Fibroblast of skin of abdomen (primary cell): ENCODE measurements around the gene DDOST.
A peak's percentile ranks its signal among the peaks of the same experiment; 100 is the strongest.

Source experiments
- DNase-seq: peaks from one replicate; pipeline ENCODE4 v3.0.0-alpha.2; 2013

DDOST gene

DNA sequence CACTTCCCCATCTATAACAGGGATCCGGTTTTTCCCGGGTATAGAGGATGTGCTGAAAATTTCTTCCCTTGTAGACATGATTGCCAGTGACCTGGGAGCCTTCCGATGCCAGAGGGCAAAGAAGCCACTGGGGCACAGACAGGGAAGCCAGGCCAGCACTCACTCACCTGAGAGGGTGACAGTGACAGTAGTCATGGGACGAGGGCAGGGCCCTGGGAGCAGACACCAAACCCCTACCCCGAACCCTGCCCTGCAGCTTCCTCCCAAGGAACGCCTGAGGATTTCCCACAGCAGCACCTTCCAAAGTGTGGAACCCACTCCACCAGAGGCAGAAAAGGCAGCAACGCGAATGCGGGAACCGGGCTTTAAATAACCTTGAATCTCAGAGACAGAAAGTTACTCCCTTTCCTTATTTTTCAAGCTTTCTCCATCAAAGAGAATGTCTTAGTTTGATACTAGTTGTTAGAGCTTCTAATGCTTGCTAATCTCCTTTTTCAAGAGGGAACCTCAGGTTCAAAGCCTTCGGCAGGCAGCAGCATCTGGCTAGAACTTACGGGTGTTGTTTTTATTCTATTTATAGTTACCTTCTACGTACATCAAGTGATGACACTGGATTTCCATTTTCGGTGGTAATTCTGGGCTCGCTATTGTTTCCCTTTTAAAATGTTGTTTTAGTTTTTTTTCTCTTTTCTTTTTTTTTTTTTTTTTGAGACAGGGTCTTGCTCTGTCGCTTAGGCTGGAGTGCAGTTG, 2.8 kb downstream of the DDOST start:
- DNase-seq = no peak

- DNase-seq = no peak
These were observed 4.1 kb downstream of the DDOST start for GRCh38 chr1:20657024-20657423.

- no peak for DNase-seq
These were observed 7.0 kb downstream of the DDOST start for GRCh38 chr1:20654104-20654690.

DNA sequence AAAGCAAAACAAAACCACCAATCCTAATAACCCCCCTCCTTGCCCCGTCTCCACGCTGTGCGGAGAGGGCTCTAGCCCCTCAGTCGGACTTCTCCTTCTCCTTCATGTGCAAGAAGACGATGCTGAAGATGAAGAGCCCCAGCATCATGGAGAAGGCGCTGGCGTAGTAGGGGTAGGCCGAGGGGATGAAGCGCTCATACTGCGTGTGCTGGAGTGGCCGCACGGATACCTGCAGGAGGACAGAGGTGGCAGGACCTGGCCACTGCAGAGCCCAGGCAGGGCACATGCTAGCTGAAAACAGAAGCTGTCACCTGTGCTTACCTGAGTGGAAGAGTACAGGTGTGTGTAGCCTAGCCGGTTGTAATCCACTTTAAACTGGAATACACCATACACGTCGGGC, 8.9 kb downstream of the DDOST start:
- no peak for DNase-seq

DNA sequence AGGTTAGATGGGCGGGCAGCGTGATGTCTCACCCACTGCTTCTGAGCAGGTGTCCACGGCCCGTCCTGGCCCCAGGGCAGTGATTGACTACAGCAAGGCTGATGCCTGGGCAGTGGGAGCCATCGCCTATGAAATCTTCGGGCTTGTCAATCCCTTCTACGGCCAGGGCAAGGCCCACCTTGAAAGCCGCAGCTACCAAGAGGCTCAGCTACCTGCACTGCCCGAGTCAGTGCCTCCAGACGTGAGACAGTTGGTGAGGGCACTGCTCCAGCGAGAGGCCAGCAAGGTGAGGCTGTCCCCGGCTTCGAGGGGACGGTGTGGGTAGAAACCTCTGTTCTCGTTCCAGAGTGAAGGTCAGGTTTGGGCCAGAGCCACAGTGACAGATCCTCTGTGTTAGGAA, 12.2 kb downstream of the DDOST start:
- no peak for DNase-seq

GRCh38 chr1:20648438-20648837, 12.7 kb downstream of the DDOST start:
- no peak for DNase-seq

GRCh38 chr1:20645414-20645813, 15.8 kb downstream of the DDOST start:
- DNase-seq = no peak

GRCh38 chr1:20644416-20644815, 16.8 kb downstream of the DDOST start:
- DNase-seq = no peak

DNA sequence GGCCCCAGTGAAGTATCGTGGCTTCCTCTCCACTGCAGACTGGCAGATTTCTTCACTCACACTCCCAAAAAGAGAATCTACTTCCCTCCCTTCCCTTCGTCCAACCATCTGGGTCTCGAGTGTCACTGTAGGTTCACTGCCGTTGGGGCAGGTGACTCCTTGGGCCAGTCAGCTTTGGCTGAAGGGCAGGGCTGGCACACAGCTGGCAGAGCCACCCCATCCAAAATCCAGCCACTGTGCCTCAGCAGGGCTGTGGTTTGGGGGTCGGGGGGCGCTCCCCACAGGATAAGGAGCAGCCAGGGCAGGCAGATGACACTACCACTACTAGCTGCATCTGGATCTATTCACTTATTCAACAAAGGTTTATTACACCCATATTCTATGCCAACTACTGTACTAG, 18.1 kb downstream of the DDOST start:
- no peak for DNase-seq

DNA sequence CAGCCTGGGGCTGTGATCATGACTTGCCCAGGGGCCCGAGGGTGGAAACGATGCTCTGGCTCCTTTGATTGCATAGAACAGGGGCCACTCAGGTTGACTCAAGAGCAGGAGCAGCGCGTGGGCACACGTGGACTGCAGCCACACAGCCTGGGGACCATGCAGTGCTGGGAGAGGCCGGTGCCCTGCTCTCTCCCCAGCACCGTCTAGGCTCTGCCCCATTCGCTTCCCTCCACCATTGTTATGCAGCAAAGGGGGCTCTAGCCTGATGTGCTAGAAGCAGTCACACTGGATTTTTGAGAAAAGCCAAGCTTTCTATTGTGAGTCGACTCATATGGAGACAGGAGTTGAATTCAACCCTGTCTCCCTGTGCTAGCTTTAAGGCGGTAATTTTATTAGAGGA, 19.2 kb downstream of the DDOST start:
- DNase-seq = no peak

- peak; percentile 38 for DNase-seq
These were observed 21.0 kb downstream of the DDOST start for GRCh38 chr1:20640183-20640597.

DNA sequence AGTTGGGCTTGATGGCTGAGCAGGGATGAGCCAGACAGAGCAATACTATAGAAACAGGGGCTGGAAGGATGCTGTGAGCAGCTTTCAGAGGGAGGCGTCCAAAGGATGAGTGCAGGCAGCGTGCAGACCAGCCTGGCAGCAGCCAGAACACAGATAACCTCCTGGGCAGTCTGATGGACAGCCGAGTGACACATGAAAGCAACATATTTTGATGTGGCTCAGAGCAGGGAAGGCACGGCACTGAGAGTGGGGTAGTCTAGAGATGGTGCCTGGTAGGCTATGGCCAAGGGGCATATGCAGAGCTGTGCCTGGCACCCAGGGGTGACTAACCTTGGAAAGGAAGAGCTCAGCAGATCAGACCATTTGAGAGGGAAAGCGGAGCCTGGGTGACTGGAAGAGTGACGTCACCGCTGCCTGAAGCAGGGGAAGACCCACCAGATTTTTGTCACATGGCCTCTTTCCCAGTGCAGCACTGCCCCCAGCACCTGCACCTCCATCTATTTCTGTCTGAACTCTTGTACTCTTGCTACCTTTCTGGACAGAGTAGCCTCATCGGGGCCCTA, 24.3 kb downstream of the DDOST start:
- no peak for DNase-seq

DNA sequence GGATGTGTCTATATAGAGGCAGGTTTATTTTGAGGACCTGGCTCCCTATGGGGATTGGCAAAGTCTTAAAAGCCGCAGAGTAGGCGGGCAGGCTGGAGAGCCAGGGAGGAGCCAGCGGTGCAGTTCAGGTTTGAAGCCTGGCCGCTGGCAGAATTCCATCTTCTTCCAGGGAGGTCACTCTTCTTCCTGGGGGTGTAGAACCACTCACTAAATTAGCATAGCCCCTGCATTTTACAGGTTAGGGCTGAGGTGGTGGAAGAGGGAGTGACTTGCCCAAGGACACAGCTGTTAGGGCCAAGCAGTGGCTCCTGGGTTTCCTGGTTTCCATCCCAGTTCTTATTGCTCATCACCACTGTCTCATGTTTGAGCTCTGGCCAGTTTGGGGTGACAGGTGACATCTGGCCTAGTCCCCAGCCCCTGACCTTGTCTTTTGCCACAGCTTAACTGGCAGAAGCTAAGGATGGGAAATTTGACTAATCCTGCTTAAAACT, 26.5 kb downstream of the DDOST start:
- DNase-seq = peak; percentile 24

DNA sequence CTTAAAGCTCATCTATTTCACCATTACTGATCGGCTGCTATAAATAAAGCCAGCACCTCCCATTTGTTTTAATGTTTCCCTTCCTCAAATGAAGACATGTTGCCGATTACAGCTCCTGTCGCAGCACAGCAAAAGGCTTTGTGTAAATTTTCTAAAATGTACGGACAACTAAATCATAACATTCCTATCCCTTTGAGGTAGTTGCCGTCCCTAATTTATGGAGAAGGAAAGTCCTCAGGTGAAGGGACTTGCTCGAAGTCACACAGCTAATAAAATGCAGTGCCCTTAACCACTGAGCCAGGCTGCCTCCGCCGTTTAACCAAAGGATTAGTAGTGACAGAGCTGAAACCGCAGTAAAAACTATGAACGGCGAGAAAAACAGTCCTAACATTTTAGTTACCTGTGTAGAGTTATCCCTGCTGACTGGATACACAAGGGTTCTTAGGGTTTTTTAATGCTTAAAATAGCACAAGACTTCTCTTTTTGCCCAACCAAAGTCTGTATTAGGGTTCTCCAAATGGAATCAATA, 27.0 kb downstream of the DDOST start:
- no peak for DNase-seq

DNA sequence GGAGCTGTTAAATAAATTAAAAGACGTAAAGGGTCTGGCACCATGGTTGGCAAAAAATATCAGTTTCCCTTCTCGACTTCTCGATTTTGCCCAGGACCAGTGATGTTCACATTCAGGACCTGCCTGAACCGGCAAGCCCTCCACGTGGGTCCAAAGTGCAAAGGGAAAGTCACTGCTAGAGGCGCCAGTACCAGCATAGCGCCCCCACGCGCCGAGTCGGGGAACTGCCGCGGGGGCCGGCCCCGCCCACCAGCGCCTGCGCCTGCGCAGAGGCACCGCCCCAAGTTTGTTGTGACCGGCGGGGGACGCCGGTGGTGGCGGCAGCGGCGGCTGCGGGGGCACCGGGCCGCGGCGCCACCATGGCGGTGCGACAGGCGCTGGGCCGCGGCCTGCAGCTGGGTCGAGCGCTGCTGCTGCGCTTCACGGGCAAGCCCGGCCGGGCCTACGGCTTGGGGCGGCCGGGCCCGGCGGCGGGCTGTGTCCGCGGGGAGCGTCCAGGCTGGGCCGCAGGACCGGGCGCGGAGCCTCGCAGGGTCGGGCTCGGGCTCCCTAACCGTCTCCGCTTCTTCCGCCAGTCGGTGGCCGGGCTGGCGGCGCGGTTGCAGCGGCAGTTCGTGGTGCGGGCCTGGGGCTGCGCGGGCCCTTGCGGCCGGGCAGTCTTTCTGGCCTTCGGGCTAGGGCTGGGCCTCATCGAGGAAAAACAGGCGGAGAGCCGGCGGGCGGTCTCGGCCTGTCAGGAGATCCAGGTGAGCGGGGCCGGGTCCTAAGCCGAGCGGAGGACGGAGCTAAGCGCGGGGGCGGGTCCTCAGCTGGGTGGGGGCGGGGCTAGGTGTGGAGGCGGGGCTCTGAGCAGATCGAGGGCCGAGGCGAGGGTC, 27.7 kb downstream of the DDOST start, which contains the start of gene PINK1:
Gene PINK1, plus strand, starts transcription at position 269 of the 875 bp plus-strand sequence. Its CDS starts 91 bp downstream, at position 360.
- DNase-seq = peak; percentile 58

- no peak for DNase-seq
These were observed 28.8 kb downstream of the DDOST start for GRCh38 chr1:20632386-20632785.

DNA sequence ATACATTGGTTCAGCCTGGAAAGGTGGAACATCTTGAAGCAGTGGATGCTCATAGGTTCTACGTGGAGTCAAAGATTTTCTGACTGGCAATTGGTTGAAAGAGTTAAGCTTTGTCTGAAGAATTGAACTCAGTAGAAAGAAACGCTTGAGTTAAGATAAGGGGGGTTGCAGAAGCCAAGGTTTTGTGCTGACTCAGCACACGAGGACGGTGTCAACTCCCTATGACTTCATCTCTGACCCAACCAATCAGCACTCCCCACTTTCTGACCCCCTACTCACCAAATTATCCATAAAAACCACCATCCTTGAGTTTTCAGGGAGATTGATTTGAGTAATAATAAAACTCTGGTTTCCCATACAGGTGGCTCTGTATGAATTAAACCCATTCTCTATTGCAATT, 30.4 kb downstream of the DDOST start:
- no peak for DNase-seq

GRCh38 chr1:20626524-20626923, 34.6 kb downstream of the DDOST start:
- no peak for DNase-seq

- DNase-seq = no peak
These were observed 35.1 kb downstream of the DDOST start for GRCh38 chr1:20626098-20626427.

DNA sequence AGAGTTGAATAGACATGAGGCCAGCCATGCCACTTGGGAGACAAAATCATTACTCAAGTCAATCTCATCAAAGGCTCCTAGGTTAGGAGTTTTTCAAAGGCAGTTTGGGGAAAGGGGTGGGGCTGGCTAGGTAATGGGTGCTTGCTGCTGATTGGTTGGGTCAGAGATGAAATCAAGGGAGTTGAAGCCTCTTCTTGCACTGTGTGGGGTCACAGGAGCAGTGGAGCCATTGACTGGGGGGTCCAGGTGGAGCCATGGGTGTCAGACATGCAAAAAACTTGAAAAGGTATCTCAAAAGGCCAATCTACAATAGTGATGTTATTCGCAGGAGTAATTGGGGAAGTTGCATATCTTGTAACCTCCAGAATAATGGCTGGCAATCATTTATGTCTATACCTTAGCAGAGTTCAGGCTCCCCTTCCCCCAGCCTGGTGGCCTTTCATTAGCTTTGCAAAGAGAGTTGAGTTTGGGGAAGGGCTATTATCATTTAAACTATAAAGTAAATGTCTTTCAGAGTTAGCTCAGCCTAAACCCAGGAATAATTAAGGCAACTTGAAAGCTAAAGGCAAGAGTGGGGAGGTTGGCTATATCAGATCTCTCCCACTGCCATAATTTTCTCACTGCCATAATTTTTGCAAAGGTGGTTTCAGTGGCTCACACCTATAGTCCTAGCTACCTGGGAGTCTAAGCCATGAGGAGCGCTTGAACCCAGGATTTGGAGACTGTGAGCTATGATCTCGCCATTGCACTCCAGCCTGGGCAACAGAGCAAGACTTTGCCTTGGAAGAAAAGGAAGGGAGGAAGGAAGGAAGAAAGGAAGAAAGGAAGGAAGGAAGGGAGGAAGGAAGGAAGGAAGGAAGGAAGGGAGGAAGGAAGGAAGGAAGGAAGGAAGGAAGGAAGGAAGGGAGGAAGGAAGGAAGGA, 35.7 kb downstream of the DDOST start:
- DNase-seq = no peak

DNA sequence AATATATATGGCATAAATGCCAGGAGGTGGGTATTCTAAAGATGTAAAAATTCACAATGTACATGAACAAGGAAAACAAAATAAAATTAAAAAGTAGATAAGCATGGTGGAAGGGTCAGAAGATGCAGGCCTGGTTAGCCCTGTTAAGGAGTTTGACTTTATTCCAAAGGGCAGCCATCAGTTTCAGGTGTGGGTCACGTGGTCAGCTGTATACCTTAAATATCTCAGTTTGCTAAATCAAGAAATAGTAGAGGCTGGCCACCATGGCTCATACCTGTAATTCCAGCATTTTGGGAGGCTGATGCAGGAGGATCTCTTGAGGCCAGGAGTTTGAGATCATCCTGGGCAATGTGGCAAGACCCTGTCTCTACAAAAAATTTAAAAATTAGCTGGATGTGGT, 36.5 kb downstream of the DDOST start:
- no peak for DNase-seq

DNA sequence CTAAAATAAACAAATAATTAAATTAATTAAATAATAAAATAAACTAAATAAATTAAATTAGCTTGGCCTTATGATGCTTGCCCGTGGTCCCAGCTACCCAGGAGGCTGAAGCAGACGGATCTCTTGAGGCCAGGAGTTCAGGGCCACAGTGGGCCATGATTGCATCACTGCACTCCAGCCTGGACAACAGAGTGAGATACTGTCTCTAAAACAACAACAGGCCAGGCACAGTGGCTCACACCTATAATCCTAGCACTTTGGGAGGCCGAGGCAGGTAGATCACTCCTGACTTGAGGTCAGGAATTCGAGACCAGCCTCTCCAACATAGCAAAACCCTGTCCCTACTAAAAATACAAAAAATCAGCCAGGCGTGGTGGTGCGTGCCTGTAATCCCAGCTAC, 40.2 kb downstream of the DDOST start:
- no peak for DNase-seq
